ENCODE data around the gene ACTR10. TPM values are rescaled to one million over a fixed set of nuclear protein-coding genes. Genes with fewer than 3 reads are reported as not detected.

ACTR10 gene
- 61.7 TPM for total RNA-seq
- long read RNA-seq, transcript ACTR10-201 (13 exons, 2,419 nt), result major isoform, 100 of 112 reads
- long read RNA-seq, partial matches to known transcripts, result 2 of 112 reads
- long read RNA-seq, other reads (novel, unspliced or antisense), result 9 of 112 reads

DNA sequence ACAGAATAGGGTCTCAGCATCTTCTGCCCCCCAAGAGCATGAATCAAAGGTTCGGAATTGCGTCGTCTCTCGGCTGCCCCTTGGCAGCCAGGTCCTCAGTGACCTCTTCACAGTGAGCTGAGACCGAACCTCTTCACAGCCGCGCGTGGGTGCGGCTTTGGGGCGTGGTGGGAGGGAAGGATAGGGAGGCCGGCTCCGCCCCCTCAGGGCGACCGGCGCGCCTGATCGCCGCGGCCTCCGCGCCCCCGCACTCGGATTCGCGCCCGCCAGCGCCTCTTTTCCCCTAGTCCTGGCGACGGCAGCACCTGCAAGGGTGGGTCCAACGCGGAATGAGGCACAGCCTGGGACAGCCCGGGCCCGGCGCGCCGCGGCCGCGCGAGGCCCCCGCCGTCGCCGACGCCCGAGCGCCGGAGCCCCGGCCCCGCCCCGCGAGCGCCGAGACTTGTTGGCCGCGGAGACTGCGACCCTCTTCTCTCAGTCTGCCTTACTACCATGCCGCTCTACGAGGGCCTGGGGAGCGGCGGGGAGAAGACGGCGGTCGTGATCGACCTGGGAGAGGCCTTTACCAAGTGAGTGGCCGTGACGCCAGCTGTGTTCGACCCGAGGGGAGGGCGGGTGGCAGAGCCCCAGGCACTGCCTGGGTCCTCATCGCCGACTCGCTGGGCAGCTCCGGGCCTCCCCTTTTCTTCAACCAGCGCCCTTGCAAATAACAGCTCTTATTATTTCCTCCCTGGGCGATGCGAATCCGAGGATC is at the start of gene ACTR10:
ACTR10 (plus strand) TSS at position 424 of the 754 bp plus-strand sequence; CDS start at position 493, 69 bp downstream.
- intact Hi-C loops (cut with DNase I), result no loop called here
- peak; percentile 99 for ATAC-seq

DNA sequence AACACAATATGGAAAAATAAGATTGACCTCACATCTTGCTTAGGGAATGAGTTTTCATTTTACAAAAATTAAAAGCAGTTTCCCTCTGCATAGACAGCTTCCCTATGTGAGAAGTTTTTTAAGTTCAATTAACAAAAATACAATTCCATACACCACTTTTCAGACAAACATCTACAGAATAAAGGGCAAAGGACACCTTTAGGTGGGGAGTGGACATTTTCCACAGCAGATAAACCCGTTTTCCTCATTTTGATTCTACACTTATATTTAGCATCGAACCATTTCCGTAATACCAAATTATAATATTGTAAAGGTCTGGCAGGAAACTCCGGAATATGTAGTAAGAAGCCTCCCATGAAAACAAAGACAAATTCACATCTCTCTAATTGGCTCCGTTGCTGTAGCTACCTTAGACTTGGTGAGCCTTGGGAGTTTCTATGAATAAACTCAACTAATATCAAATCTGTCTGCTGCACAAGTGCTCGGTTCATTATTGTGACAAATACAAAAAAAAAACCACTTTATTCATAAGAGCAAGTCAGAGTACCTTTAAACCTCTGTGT is 49.6 kb upstream of the ACTR10 start:
- DNase-seq (no peak), ATAC-seq (no peak)
- peaks cover 18% of the 10 kb centered on the region for H3K27me3 ChIP-seq
- H3K4me3 ChIP-seq, result no peak overlapping the region
- intact Hi-C loops (cut with DNase I), result no loop called here
- no peaks in the 10 kb centered on the region for H3K36me3 ChIP-seq
- no peaks in the 10 kb centered on the region for H3K9me3 ChIP-seq
- peaks cover 8% of the 10 kb centered on the region for H3K4me1 ChIP-seq
- H3K27ac ChIP-seq, result no peak overlapping the region
- TF ChIP-seq, protein P1, sequence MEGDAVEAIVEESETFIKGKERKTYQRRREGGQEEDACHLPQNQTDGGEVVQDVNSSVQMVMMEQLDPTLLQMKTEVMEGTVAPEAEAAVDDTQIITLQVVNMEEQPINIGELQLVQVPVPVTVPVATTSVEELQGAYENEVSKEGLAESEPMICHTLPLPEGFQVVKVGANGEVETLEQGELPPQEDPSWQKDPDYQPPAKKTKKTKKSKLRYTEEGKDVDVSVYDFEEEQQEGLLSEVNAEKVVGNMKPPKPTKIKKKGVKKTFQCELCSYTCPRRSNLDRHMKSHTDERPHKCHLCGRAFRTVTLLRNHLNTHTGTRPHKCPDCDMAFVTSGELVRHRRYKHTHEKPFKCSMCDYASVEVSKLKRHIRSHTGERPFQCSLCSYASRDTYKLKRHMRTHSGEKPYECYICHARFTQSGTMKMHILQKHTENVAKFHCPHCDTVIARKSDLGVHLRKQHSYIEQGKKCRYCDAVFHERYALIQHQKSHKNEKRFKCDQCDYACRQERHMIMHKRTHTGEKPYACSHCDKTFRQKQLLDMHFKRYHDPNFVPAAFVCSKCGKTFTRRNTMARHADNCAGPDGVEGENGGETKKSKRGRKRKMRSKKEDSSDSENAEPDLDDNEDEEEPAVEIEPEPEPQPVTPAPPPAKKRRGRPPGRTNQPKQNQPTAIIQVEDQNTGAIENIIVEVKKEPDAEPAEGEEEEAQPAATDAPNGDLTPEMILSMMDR (IDR thresholded peaks at IDR 0.05), result no peak

More for the DNA sequence above, at the start of gene ACTR10:
- TF ChIP-seq, protein P1 (IDR thresholded peaks at IDR 0.05), result peak; percentile 5
- Histone ChIP-seq H3K27ac (peak within 1 kb of the TSS; percentile 93), H3K36me3 (peaks cover 8% of the 10 kb centered on the region), H3K4me1 (peaks cover 11% of the 10 kb centered on the region), H3K9me3 (no peaks in the 10 kb centered on the region), H3K4me3 (peak within 1 kb of the TSS; percentile 88), H3K27me3 (no peaks in the 10 kb centered on the region)
- peak; percentile 97 for DNase-seq

DNA sequence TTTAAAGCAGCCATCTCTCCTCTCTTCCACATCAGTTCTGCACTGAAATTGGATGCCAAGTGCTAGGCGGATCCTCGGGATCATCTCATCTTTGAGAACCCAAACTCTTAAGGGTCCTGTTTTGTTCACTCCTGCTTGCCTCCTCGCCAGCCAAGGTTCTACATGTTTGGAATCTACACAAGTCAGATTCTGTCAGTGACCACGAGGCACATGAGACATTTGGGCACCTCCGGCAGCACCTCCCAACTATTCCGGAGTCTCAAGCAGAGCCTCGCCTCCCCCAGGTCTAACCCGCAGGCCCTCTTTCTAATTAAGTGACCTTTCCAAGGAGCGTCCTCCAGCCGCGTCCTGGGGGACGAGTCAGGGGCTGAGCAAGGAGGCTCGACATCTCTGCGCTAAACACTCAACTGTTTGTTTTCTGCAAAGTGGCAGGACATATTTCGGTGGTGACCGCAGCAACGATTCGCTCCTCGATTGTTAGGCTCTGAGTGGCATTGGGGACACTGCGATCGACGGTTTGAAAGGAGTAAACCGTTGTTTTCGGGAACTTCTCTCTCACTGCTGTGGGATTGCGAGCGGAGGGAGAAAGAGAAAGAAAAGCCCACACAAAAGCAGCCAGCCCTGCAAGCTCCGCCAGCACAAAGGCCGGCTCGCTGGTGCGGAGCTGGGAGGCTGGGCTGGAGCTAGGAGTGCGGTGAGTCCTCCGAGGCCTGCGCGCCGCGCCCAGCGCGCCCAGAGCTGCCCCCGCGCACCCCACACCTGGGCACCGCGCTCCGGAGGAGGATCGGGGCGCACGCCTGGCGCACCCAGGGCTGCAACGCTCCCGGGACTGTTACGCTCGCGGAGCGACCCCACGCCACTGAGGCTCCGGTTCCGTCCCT is 48.6 kb upstream of the ACTR10 start:
- Histone ChIP-seq H3K4me1 (peaks cover 8% of the 10 kb centered on the region), H3K27ac (no peak overlapping the region), H3K9me3 (no peaks in the 10 kb centered on the region), H3K27me3 (peaks cover 18% of the 10 kb centered on the region), H3K4me3 (peak overlapping the region; percentile 66), H3K36me3 (no peaks in the 10 kb centered on the region)
- ATAC-seq (peak; percentile 72), DNase-seq (no peak)
- intact Hi-C loops (cut with DNase I), result no loop called here
- TF ChIP-seq, protein P1 (IDR thresholded peaks at IDR 0.05), result no peak

DNA sequence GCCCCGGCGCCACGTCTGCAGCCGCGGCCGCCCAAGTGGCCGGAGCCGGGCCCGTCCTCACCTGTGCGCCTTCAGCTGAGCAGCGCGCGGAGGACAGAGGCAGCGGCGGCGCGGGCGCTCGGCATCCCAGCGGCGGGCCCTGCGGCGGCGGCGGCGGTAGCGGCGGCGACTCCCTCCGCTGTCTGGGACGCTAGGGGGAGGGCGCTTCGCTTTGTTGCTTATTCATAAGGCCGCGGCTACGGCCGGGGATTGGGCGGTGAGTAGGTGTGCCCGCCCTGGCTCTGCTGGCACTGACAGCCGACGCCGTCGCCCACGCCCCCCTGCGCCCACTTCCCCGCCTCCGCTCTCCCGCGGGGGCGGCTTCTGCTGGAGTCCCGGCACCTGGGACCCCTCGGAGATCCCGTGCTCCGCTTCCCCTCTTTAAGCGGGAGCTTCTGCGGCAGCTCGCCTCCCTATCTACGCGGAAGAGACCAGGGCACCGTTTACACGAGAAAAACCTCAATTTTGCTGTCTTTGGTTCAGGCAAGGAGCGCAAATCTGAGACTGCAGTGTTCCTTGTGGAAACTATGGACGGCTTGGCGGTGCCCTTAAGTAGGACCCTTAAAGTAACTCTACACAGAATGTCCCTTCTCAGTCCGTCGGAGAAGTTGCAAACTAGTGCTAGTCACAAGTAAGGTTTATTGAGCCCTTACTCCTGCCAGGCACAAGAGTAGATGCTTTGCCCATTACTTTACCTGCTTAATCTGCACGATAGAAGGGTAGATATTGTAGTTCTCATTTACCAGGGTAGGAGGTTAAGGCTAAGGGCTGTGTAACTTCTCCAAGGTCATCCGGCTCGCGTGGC is 47.7 kb upstream of the ACTR10 start, which contains the start of gene ARMH4:
ARMH4 (minus strand) TSS at position 200 of the 844 bp plus-strand sequence. CDS start 12,855 bp downstream, outside the sequence.
- peak; percentile 97 for ATAC-seq
- peaks cover 8% of the 10 kb centered on the region for H3K4me1 ChIP-seq

More for the DNA sequence above, 47.7 kb upstream of the ACTR10 start, which contains the start of gene ARMH4:
- peaks cover 18% of the 10 kb centered on the region for H3K27me3 ChIP-seq
- no peaks in the 10 kb centered on the region for H3K9me3 ChIP-seq
- peak within 1 kb of the TSS; percentile 66 for H3K4me3 ChIP-seq
- H3K36me3 ChIP-seq, result no peaks in the 10 kb centered on the region
- intact Hi-C loops (cut with DNase I), result no loop called here
- TF ChIP-seq, protein P1 (IDR thresholded peaks at IDR 0.05), result peak; percentile 29
- no peak within 1 kb of the TSS for H3K27ac ChIP-seq
- peak; percentile 90 for DNase-seq
